GM06990 (cell line): Measurements from ENCODE around the gene HINT2.
A peak's percentile ranks its signal among the peaks of the same experiment; 100 is the strongest.

Experiments used
- DNase-seq: peaks from one replicate; pipeline ENCODE4 v3.0.0-alpha.2; 2011; ENCODE audit not compliant: insufficient read length; ENCODE audit errors: extremely low read depth
- H3K27me3 ChIP-seq: replicated peaks from 2 replicates; pipeline ENCODE4 v1.6.0; 2011; ENCODE audit warnings: low read length; ENCODE audit not compliant: control insufficient read depth, insufficient read depth
- H3K36me3 ChIP-seq: 2 replicates; pipeline ENCODE4 v1.5.1; 2011; ENCODE audit warnings: low read length; ENCODE audit not compliant: control insufficient read depth, insufficient read depth
- H3K4me3 ChIP-seq: replicated peaks from 2 replicates; pipeline ENCODE4 v1.5.1; 2011; ENCODE audit warnings: low read depth, mild to moderate bottlenecking, control low read depth, low read length
- CTCF ChIP-seq: IDR thresholded peaks from 2 replicates; pipeline ENCODE4 v1.5.1; 2011; ENCODE audit warnings: low read length, control low read depth, mild to moderate bottlenecking, inconsistent platforms; ENCODE audit not compliant: insufficient read depth, poor library complexity, severe bottlenecking

The HINT2 gene

GRCh38 chr9:35814841-35815543 lies at the start of gene HINT2:
TSS of gene HINT2 (minus strand) at chr9:35815042. CDS start at chr9:35814979, 63 bp downstream.
- Histone ChIP-seq H3K4me3 (peak within 1 kb of the TSS; percentile 71), H3K27me3 (no peaks in the 10 kb centered on the region), H3K36me3 (no peaks in the 10 kb centered on the region)
- peak; percentile 95 for DNase-seq
- no peak for TF ChIP-seq CTCF

GRCh38 chr9:35863583-35863982 lies 48.7 kb upstream of the HINT2 start:
- Histone ChIP-seq H3K36me3 (no peaks in the 10 kb centered on the region), H3K4me3 (no peak overlapping the region), H3K27me3 (no peaks in the 10 kb centered on the region)
- DNase-seq: no peak
- TF ChIP-seq CTCF: no peak

- Histone ChIP-seq H3K4me3 (no peak overlapping the region), H3K27me3 (no peaks in the 10 kb centered on the region), H3K36me3 (no peaks in the 10 kb centered on the region)
- no peak for TF ChIP-seq CTCF
- DNase-seq: no peak
Measured at GRCh38 chr9:35862328-35862727, 47.5 kb upstream of the HINT2 start.

- no peak for TF ChIP-seq CTCF
- Histone ChIP-seq H3K36me3 (no peaks in the 10 kb centered on the region), H3K27me3 (no peaks in the 10 kb centered on the region), H3K4me3 (no peak overlapping the region)
- DNase-seq: no peak
Measured at GRCh38 chr9:35861161-35861897, 46.5 kb upstream of the HINT2 start.

GRCh38 chr9:35859990-35860339 lies 45.1 kb upstream of the HINT2 start:
- H3K27me3 ChIP-seq: no peaks in the 10 kb centered on the region
- H3K4me3 ChIP-seq: no peak overlapping the region
- no peaks in the 10 kb centered on the region for H3K36me3 ChIP-seq
- no peak for DNase-seq
- TF ChIP-seq CTCF: no peak
